HCT116 (cell line): Measurements from ENCODE around the gene NLE1. TPM values are rescaled to one million over a fixed set of nuclear protein-coding genes. Genes with fewer than 3 reads are reported as not detected.
"Not testable (repeated sequence)": the region's sequence is repeated elsewhere in the genome, so short reads cannot be mapped to it uniquely, and the experiment has no call there.

ENCODE experiments used
- ATAC-seq: fragments of 200-7000 bp; cut with Tn5 transposase; 2 replicates; pipeline ENCODE4 v1.9.1; 2020; ENCODE audit warnings: mild to moderate bottlenecking, moderate library complexity
- BruUV-seq: library from RNA; stranded (reverse); fragments of 400-500 nt; replicated peaks from 2 replicates; lab custom pipeline; 2021; lab: Mats Ljungman, UMichigan
- CTCF ChIA-PET: fragments of 300-600 bp; sonication (Branson Sonifier 250); formaldehyde crosslinking; loops from one replicate; lab custom pipeline; 2021; ENCODE audit warnings: antibody characterized with exemption; lab: Charles Lee
- POLR2A ChIA-PET: fragments of 300-600, 350-600 bp; sonication (Branson Sonifier 250); formaldehyde crosslinking; loops from one replicate; lab custom pipeline; 2021; ENCODE audit warnings: antibody characterized with exemption; lab: Charles Lee
- RAD21 ChIA-PET, 2 experiments: fragments of 300-600 bp; sonication (Branson Sonifier 250); formaldehyde crosslinking; loops; one replicate each; lab custom pipeline; 2023; ENCODE audit warnings: low total read pairs in 2 of 2; ENCODE audit not compliant: uncharacterized antibody in 2 of 2, unreplicated experiment in 2 of 2, low non-redundant PET in 1 of 2; lab: Charles Lee
- DNase-seq: peaks from one replicate; pipeline ENCODE4 v3.0.0-alpha.2; 2010; ENCODE audit warnings: low read depth, low spot score
- H2AFZ ChIP-seq: fragments of 200-600 bp; shearing (Covaris generic), sonication (generic); 2 replicates; pipeline ENCODE4 v1.6.1; 2017; ENCODE audit warnings: low read depth, mixed run types, mixed read lengths, antibody characterized with exemption, low read length; ENCODE audit not compliant: poor library complexity, severe bottlenecking
- H3K27ac ChIP-seq: 2 replicates; pipeline ENCODE4 v1.5.1; 2012; ENCODE audit warnings: low read depth, low read length
- H3K27me3 ChIP-seq: fragments of 200-600 bp; sonication (generic); 2 replicates; pipeline ENCODE4 v1.6.1; 2016; ENCODE audit warnings: mixed run types, low read length, mixed read lengths; ENCODE audit not compliant: insufficient read depth
- H3K36me3 ChIP-seq, 2 experiments: fragments of 200-500 bp in 1 of 2; fragments of 200-600 bp in 1 of 2; sonication (Bioruptor generic) in 1 of 2; sonication (generic) in 1 of 2; 2 replicates each; pipeline versions ENCODE4 v1.5.1 to v1.6.1; 2014 to 2016; ENCODE audit warnings: low read length in 2 of 2, inconsistent platforms in 1 of 2, mixed read lengths in 1 of 2, mixed run types in 1 of 2; ENCODE audit not compliant: insufficient read depth in 2 of 2, control insufficient read depth in 1 of 2
- H3K4me1 ChIP-seq, 2 experiments: fragments of 200-600 bp in 1 of 2; sonication (generic) in 1 of 2; 2 replicates each; pipeline versions ENCODE4 v1.5.1 to v1.6.1; 2012 to 2017; ENCODE audit warnings: low read length in 2 of 2, inconsistent platforms in 1 of 2, mild to moderate bottlenecking in 1 of 2, mixed read lengths in 1 of 2, mixed run types in 1 of 2, moderate library complexity in 1 of 2; ENCODE audit not compliant: insufficient read depth in 2 of 2, control insufficient read depth in 1 of 2
- H3K4me2 ChIP-seq: fragments of 200-600 bp; sonication (generic); 2 replicates; pipeline ENCODE4 v1.6.1; 2017; ENCODE audit warnings: mixed run types, low read length, mixed read lengths
- H3K4me3 ChIP-seq, 2 experiments: fragments of 200-600 bp in 1 of 2; sonication (generic) in 1 of 2; replicated peaks in 1 of 2; 2 replicates each; pipeline ENCODE4 v1.5.1; 2011 to 2016; ENCODE audit warnings: low read length in 2 of 2, control low read depth in 1 of 2, low read depth in 1 of 2, mild to moderate bottlenecking in 1 of 2, mixed read lengths in 1 of 2, mixed run types in 1 of 2
- H3K79me2 ChIP-seq: fragments of 200-600 bp; sonication (generic); 2 replicates; pipeline ENCODE4 v1.6.1; 2017; ENCODE audit warnings: mild to moderate bottlenecking, mixed run types, low read length, moderate library complexity, mixed read lengths; ENCODE audit not compliant: insufficient read depth
- H3K9ac ChIP-seq: fragments of 200-600 bp; sonication (generic); 2 replicates; pipeline ENCODE4 v1.6.1; 2016; ENCODE audit warnings: low read length, mixed read lengths
- H3K9me2 ChIP-seq: fragments of 200-600 bp; sonication (generic), shearing (Covaris generic); 2 replicates; pipeline ENCODE4 v1.6.1; 2017; ENCODE audit warnings: mixed run types, mild to moderate bottlenecking, moderate library complexity; ENCODE audit not compliant: insufficient read depth
- H3K9me3 ChIP-seq, 2 experiments: fragments of 200-500 bp in 1 of 2; fragments of 200-600 bp in 1 of 2; sonication (Bioruptor generic) in 1 of 2; sonication (generic) in 1 of 2; 2 replicates each; pipeline ENCODE4 v1.6.1; 2014 to 2017; ENCODE audit warnings: low read length in 2 of 2, mixed read lengths in 2 of 2, inconsistent platforms in 1 of 2, low read depth in 1 of 2, mild to moderate bottlenecking in 1 of 2, mixed run types in 1 of 2, moderate library complexity in 1 of 2; ENCODE audit not compliant: control insufficient read depth in 1 of 2, insufficient read depth in 1 of 2
- H4K20me1 ChIP-seq: fragments of 200-600 bp; sonication (generic), shearing (Covaris generic); 2 replicates; pipeline ENCODE4 v1.6.1; 2017; ENCODE audit warnings: mixed run types, mild to moderate bottlenecking, moderate library complexity; ENCODE audit not compliant: insufficient read depth
- CEBPB ChIP-seq: IDR thresholded peaks from 2 replicates; pipeline ENCODE4 v1.6.1; 2012; ENCODE audit warnings: low read depth
- EGR1 ChIP-seq: IDR thresholded peaks from 2 replicates; pipeline ENCODE4 v1.6.1; 2012; ENCODE audit warnings: low read depth
- EZH2phosphoT487 ChIP-seq: fragments of 200-600 bp; IDR thresholded peaks from 2 replicates; pipeline ENCODE4 v1.6.1; 2018; ENCODE audit warnings: antibody characterized with exemption, borderline replicate concordance
- FOSL1 ChIP-seq: IDR thresholded peaks from 2 replicates; pipeline ENCODE4 v1.6.1; 2012; ENCODE audit warnings: low read depth
- JUND ChIP-seq: IDR thresholded peaks from 2 replicates; pipeline ENCODE4 v1.6.1; 2012
- YY1 ChIP-seq: IDR thresholded peaks from 2 replicates; pipeline ENCODE4 v1.6.1; 2011; ENCODE audit warnings: low read length, low read depth, moderate library complexity, mild to moderate bottlenecking; ENCODE audit not compliant: insufficient replicate concordance; ENCODE audit errors: extremely low read depth
- intact Hi-C: fragments of 100-400 bp; cut with micrococcal nuclease; formaldehyde crosslinking; loops from 2 replicates; pipeline ENCODE4 v1.10.0; 2022
- total RNA-seq: library from RNA; stranded (reverse); gene quantifications from one replicate; pipeline ENCODE4 v1.2.1, GENCODE V29; 2021; ENCODE audit not compliant: unreplicated experiment
- TF ChIP-seq, protein P1 (sequence below): IDR thresholded peaks from 2 replicates; pipeline ENCODE4 v1.6.1; 2011; ENCODE audit warnings: mild to moderate bottlenecking, low read length, moderate library complexity; ENCODE audit not compliant: insufficient replicate concordance; ENCODE audit errors: extremely low read depth

The NLE1 gene
- total RNA-seq, 1 experiment from 2014 or later, result 55.5 TPM

DNA sequence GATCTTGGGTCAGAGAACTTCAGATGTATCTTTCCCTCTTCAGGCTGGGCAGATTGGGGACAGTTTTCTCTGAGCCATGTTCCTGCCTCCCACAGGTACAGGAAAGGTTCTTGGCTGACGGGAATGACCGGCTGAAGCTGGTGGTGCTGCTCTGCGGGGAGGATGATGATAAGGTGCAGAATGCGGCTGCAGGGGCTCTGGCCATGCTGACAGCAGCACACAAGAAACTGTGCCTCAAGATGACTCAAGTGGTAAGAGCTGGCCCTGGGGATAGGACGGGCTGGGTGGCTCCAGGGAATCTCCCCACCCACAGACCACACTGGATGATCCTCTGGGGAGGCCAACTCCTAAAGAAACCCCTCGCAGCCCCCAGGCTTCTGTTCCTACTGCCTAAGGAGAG, 41.2 kb upstream of the NLE1 start:
- H3K9me3 ChIP-seq, result no peaks in the 10 kb centered on the region
- CTCF ChIA-PET, result no interaction called here
- RAD21 ChIA-PET, result no interaction called here
- no peak overlapping the region for H3K27ac ChIP-seq
- DNase-seq (no peak), ATAC-seq (no peak)
- H3K9me2 ChIP-seq, result no peaks in the 10 kb centered on the region
- peaks cover 12% of the 10 kb centered on the region for H3K27me3 ChIP-seq
- H3K36me3 ChIP-seq, result no peaks in the 10 kb centered on the region
- H3K4me1 ChIP-seq, result no peaks in the 10 kb centered on the region
- no peak overlapping the region for H2AFZ ChIP-seq
- TF ChIP-seq JUND (no peak), FOSL1 (no peak), YY1 (no peak), CEBPB (no peak), EZH2phosphoT487 (no peak), EGR1 (no peak)
- TF ChIP-seq, protein P1, sequence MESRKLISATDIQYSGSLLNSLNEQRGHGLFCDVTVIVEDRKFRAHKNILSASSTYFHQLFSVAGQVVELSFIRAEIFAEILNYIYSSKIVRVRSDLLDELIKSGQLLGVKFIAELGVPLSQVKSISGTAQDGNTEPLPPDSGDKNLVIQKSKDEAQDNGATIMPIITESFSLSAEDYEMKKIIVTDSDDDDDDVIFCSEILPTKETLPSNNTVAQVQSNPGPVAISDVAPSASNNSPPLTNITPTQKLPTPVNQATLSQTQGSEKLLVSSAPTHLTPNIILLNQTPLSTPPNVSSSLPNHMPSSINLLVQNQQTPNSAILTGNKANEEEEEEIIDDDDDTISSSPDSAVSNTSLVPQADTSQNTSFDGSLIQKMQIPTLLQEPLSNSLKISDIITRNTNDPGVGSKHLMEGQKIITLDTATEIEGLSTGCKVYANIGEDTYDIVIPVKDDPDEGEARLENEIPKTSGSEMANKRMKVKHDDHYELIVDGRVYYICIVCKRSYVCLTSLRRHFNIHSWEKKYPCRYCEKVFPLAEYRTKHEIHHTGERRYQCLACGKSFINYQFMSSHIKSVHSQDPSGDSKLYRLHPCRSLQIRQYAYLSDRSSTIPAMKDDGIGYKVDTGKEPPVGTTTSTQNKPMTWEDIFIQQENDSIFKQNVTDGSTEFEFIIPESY, result no peak
- POLR2A ChIA-PET, result no interaction called here
- intact Hi-C loops, result no loop called here
- H3K79me2 ChIP-seq, result no peaks in the 10 kb centered on the region
- BruUV-seq, result no TSS peak
- H3K9ac ChIP-seq, result no peak overlapping the region
- H3K4me2 ChIP-seq, result no peak overlapping the region
- no peaks in the 10 kb centered on the region for H4K20me1 ChIP-seq
- H3K4me3 ChIP-seq, result no peak overlapping the region

DNA sequence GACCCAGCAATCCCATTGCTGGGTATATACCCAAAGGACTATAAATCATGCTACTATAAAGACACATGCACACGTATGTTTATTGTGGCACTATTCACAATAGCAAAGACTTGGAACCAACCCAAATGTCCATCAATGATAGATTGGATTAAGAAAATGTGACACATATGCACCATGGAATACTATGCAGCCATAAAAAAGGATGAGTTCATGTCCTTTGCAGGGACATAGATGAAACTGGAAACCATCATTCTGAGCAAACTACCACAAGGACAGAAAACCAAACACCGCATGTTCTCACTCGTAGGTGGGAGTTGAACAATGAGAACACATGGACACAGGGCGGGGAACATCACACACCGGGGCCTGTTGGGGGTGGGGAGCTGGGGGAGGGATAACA, 37.3 kb upstream of the NLE1 start:
- H3K79me2 ChIP-seq, H3K4me2 ChIP-seq, CTCF ChIA-PET, H4K20me1 ChIP-seq, H3K27ac ChIP-seq, H3K9me3 ChIP-seq, RAD21 ChIA-PET, H2AFZ ChIP-seq, BruUV-seq, H3K27me3 ChIP-seq, ATAC-seq, H3K36me3 ChIP-seq, H3K9ac ChIP-seq, H3K9me2 ChIP-seq, POLR2A ChIA-PET, DNase-seq, H3K4me3 ChIP-seq, H3K4me1 ChIP-seq: not testable (repeated sequence)
- intact Hi-C loops, result loop anchor here (10.0 kb wide), 1 partner anchor 135 kb away; no protein-coding TSS in a partner anchor
